H1 (cell line): ENCODE results near the gene CRYM.

ENCODE experiments used
- CEBPB ChIP-seq: IDR thresholded peaks from 2 replicates; pipeline ENCODE4 v1.6.1; 2012; ENCODE audit warnings: low read depth, low read length
- EZH2 ChIP-seq: fragments of 200-600 bp; sonication (generic); IDR thresholded peaks from 2 replicates; pipeline ENCODE4 v1.7.1; 2012; ENCODE audit warnings: low read depth, mild to moderate bottlenecking, moderate library complexity, low read length, inconsistent platforms; ENCODE audit not compliant: severe bottlenecking
- HDAC6 ChIP-seq: IDR thresholded peaks from one replicate; pipeline ENCODE4 v1.7.1; 2012; ENCODE audit warnings: low read depth, mild to moderate bottlenecking, inconsistent platforms, low read length, moderate library complexity
- KDM1A ChIP-seq: fragments of 200-600, 300-600 bp; sonication (generic); IDR thresholded peaks from 2 replicates; pipeline ENCODE4 v1.7.1; 2016; ENCODE audit warnings: mild to moderate bottlenecking, low read length, borderline replicate concordance
- POLR2A ChIP-seq, 2 experiments: IDR thresholded peaks; 1 replicate in 1 of 2; 2 replicates in 1 of 2; pipeline ENCODE4 v1.6.1; 2011; ENCODE audit warnings: low read depth in 2 of 2, low read length in 2 of 2, mild to moderate bottlenecking in 2 of 2; ENCODE audit errors: control extremely low read depth in 1 of 2
- POLR2AphosphoS5 ChIP-seq: IDR thresholded peaks from 2 replicates; pipeline ENCODE4 v1.6.1; 2011; ENCODE audit warnings: low read depth, low read length
- RFX5 ChIP-seq: IDR thresholded peaks from 2 replicates; pipeline ENCODE4 v1.6.1; 2011; ENCODE audit warnings: low read depth, low read length, improper control_type of control experiment, borderline replicate concordance
- TAF1 ChIP-seq: IDR thresholded peaks from 2 replicates; pipeline ENCODE4 v1.6.1; 2011; ENCODE audit warnings: mild to moderate bottlenecking, low read depth, low read length
- TF ChIP-seq, protein P1 (sequence below): IDR thresholded peaks from 2 replicates; pipeline ENCODE4 v1.6.1; 2011; ENCODE audit warnings: low read depth, mild to moderate bottlenecking, low read length; ENCODE audit not compliant: insufficient read depth
- TF ChIP-seq, protein P2 (sequence below), 3 experiments: IDR thresholded peaks; 1 replicate in 2 of 3; 2 replicates in 1 of 3; pipeline versions ENCODE4 v1.5.1 to v1.6.1; 2011; ENCODE audit warnings: low read length in 3 of 3, mild to moderate bottlenecking in 3 of 3, inconsistent platforms in 2 of 3, low read depth in 1 of 3, moderate library complexity in 1 of 3; ENCODE audit not compliant: insufficient read depth in 1 of 3; ENCODE audit errors: control extremely low read depth in 1 of 3
- TF ChIP-seq, protein P3 (sequence below): IDR thresholded peaks from 2 replicates; pipeline ENCODE4 v1.6.1; 2012; ENCODE audit warnings: inconsistent platforms

DNA sequence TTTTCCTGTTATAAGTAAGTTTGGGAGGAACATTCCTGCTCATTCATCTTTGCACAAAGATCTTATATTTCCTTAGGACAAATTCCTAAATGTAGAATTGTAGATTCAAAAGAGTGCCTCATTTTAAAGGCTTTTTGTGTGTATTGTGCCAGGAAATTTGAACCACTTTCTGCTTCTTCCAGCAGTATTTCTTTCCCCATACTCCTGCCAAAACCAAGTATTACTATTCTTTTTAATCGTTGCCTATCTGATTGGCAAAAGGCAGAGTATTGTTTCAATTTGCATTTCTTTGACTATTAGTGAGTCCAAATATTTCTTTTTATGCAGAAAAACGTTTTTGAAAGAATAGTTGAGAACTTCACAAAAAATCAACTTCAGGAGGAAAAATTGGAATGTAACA lies 35.3 kb downstream of the CRYM start:
- TF ChIP-seq, protein P1, sequence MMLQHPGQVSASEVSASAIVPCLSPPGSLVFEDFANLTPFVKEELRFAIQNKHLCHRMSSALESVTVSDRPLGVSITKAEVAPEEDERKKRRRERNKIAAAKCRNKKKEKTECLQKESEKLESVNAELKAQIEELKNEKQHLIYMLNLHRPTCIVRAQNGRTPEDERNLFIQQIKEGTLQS = no peak
- TF ChIP-seq, protein P2, sequence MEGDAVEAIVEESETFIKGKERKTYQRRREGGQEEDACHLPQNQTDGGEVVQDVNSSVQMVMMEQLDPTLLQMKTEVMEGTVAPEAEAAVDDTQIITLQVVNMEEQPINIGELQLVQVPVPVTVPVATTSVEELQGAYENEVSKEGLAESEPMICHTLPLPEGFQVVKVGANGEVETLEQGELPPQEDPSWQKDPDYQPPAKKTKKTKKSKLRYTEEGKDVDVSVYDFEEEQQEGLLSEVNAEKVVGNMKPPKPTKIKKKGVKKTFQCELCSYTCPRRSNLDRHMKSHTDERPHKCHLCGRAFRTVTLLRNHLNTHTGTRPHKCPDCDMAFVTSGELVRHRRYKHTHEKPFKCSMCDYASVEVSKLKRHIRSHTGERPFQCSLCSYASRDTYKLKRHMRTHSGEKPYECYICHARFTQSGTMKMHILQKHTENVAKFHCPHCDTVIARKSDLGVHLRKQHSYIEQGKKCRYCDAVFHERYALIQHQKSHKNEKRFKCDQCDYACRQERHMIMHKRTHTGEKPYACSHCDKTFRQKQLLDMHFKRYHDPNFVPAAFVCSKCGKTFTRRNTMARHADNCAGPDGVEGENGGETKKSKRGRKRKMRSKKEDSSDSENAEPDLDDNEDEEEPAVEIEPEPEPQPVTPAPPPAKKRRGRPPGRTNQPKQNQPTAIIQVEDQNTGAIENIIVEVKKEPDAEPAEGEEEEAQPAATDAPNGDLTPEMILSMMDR (IDR thresholded peaks at IDR 0.05; ENCODE audit: control extremely low read depth in 1 of 3, insufficient read depth in 1 of 3, low read depth in 1 of 3, low read length in 3 of 3) = no peak
- TF ChIP-seq CEBPB (no peak), EZH2 (no peak), POLR2A (IDR thresholded peaks at IDR 0.05; ENCODE audit: control extremely low read depth in 1 of 2, low read depth in 2 of 2, low read length in 2 of 2) (no peak), TAF1 (no peak), KDM1A (no peak), POLR2AphosphoS5 (no peak), HDAC6 (no peak), RFX5 (no peak)
- TF ChIP-seq, protein P3, sequence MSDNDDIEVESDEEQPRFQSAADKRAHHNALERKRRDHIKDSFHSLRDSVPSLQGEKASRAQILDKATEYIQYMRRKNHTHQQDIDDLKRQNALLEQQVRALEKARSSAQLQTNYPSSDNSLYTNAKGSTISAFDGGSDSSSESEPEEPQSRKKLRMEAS = no peak
